ENCODE data around the gene PSAP.

DNA sequence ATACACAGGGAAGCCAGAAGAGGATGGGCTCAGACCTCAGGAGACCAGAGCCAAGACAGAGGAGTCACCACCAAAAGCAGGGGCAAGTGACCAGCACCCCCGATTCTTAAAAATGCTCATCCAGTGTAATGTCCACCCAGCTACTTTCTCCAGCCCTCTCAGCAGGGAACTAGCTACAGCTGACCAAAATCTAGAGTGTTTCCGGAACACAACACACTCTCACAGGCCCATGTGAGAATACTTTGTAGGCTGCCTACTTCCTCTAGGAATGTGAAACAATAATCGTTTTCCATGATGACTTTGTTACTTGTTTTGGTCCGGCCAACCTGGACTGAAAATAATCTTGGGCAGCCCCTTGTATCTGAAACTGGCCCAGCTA, 14.5 kb downstream of the PSAP start:
- TF ChIP-seq, protein P1, sequence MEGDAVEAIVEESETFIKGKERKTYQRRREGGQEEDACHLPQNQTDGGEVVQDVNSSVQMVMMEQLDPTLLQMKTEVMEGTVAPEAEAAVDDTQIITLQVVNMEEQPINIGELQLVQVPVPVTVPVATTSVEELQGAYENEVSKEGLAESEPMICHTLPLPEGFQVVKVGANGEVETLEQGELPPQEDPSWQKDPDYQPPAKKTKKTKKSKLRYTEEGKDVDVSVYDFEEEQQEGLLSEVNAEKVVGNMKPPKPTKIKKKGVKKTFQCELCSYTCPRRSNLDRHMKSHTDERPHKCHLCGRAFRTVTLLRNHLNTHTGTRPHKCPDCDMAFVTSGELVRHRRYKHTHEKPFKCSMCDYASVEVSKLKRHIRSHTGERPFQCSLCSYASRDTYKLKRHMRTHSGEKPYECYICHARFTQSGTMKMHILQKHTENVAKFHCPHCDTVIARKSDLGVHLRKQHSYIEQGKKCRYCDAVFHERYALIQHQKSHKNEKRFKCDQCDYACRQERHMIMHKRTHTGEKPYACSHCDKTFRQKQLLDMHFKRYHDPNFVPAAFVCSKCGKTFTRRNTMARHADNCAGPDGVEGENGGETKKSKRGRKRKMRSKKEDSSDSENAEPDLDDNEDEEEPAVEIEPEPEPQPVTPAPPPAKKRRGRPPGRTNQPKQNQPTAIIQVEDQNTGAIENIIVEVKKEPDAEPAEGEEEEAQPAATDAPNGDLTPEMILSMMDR (IDR thresholded peaks at IDR 0.05; ENCODE audit: low read depth, low read length), result no peak
- no peak for TF ChIP-seq EZH2phosphoT487 (IDR thresholded peaks at IDR 0.05; ENCODE audit: low read depth)

Measured in OCI-LY3 (cell line).